Esophagus mucosa (tissue), 1 donor: Measurements from ENCODE around the gene GRIP1. TPM values are rescaled to one million over a fixed set of nuclear protein-coding genes. Genes with fewer than 3 reads are reported as not detected.

ENCODE experiments used
- ATAC-seq: fragments of 200-7000 bp; cut with Tn5 transposase; one replicate; pipeline ENCODE4 v1.9.1; 2020
- total RNA-seq: library from RNA; stranded (reverse); gene quantifications from one replicate; pipeline ENCODE4 v1.2.4, GENCODE V29; 2023
- donor health status: DM: yes; HTN: yes; CAD: no.

GRIP1 gene
- total RNA-seq, 1 donor from 2014 or later = 20.1 TPM

- no peak for ATAC-seq
Observed at GRCh38 chr12:66441905-66442559, 236.8 kb downstream of the GRIP1 start.

GRCh38 chr12:66438601-66439000 lies 240.3 kb downstream of the GRIP1 start:
- no peak for ATAC-seq

- no peak for ATAC-seq
Observed at GRCh38 chr12:66430106-66430505, 248.8 kb downstream of the GRIP1 start.

GRCh38 chr12:66428870-66429269 lies 250.0 kb downstream of the GRIP1 start:
- no peak for ATAC-seq

GRCh38 chr12:66428261-66428660 lies 250.6 kb downstream of the GRIP1 start:
- no peak for ATAC-seq

GRCh38 chr12:66426696-66427095 lies 252.2 kb downstream of the GRIP1 start:
- ATAC-seq = no peak

GRCh38 chr12:66423266-66423665 lies 255.6 kb downstream of the GRIP1 start:
- no peak for ATAC-seq

- ATAC-seq = no peak
Observed at GRCh38 chr12:66418908-66419307, 260.0 kb downstream of the GRIP1 start.

GRCh38 chr12:66417217-66417616 lies 261.7 kb downstream of the GRIP1 start:
- ATAC-seq = no peak

- peak; percentile 18 for ATAC-seq
Observed at GRCh38 chr12:66409195-66409871, 269.5 kb downstream of the GRIP1 start.

- no peak for ATAC-seq
Observed at GRCh38 chr12:66405395-66405794, 273.5 kb downstream of the GRIP1 start.

- peak; percentile 95 for ATAC-seq
Observed at GRCh38 chr12:66403746-66404145, 275.1 kb downstream of the GRIP1 start.

- no peak for ATAC-seq
Observed at GRCh38 chr12:66399911-66400306, 279.0 kb downstream of the GRIP1 start.

GRCh38 chr12:66398931-66399910 lies 279.7 kb downstream of the GRIP1 start:
- ATAC-seq = peak; percentile 15

GRCh38 chr12:66397574-66398290 lies 281.1 kb downstream of the GRIP1 start:
- no peak for ATAC-seq

GRCh38 chr12:66393890-66394289 lies 285.0 kb downstream of the GRIP1 start:
- ATAC-seq = no peak

- no peak for ATAC-seq
Observed at GRCh38 chr12:66392266-66392915, 286.5 kb downstream of the GRIP1 start.

GRCh38 chr12:66388517-66388916 lies 290.4 kb downstream of the GRIP1 start:
- no peak for ATAC-seq

- ATAC-seq = no peak
Observed at GRCh38 chr12:66387117-66387516, 291.8 kb downstream of the GRIP1 start.

GRCh38 chr12:66380769-66381535 lies 297.9 kb downstream of the GRIP1 start:
- no peak for ATAC-seq

GRCh38 chr12:66379616-66380015 lies 299.3 kb downstream of the GRIP1 start:
- ATAC-seq = no peak
